HL-60 (cell line): ENCODE measurements around the gene SLC16A12.

Source experiments
- DNase-seq, 2 experiments: peaks; one replicate each; pipeline ENCODE4 v3.0.0-alpha.2; 2010 to 2020; ENCODE audit warnings: low read depth in 1 of 2, low spot score in 1 of 2
- H3K27ac ChIP-seq: fragments of 250-450 bp; sonication (Bioruptor Pico); replicated peaks from 2 replicates; pipeline ENCODE4 v1.5.1; 2020; ENCODE audit warnings: mild to moderate bottlenecking, moderate library complexity
- H3K27me3 ChIP-seq: fragments of 250-450 bp; sonication (Bioruptor Pico); 2 replicates; pipeline ENCODE4 v1.5.1; 2021; ENCODE audit warnings: mild to moderate bottlenecking, moderate library complexity; ENCODE audit not compliant: insufficient read depth, poor library complexity, severe bottlenecking
- H3K4me3 ChIP-seq: replicated peaks from 2 replicates; pipeline ENCODE4 v1.5.1; 2011; ENCODE audit warnings: mild to moderate bottlenecking, control low read depth, low read length; ENCODE audit not compliant: insufficient read depth
- CTCF ChIP-seq: IDR thresholded peaks from one replicate; pipeline ENCODE4 v1.5.1; 2011; ENCODE audit warnings: low read length, control low read depth, inconsistent platforms; ENCODE audit not compliant: insufficient read depth
- GABPA ChIP-seq: IDR thresholded peaks from 2 replicates; pipeline ENCODE4 v1.6.1; 2012; ENCODE audit warnings: low read depth
- POLR2AphosphoS5 ChIP-seq: IDR thresholded peaks from 2 replicates; pipeline ENCODE4 v1.6.1; 2012; ENCODE audit warnings: low read depth
- SPI1 ChIP-seq: IDR thresholded peaks from 2 replicates; pipeline ENCODE4 v1.6.1; 2012; ENCODE audit warnings: low read depth, mild to moderate bottlenecking, borderline replicate concordance
- TF ChIP-seq, protein P1 (sequence below): IDR thresholded peaks from 2 replicates; pipeline ENCODE4 v1.6.1; 2012; ENCODE audit warnings: low read depth; ENCODE audit not compliant: insufficient replicate concordance

Gene SLC16A12

GRCh38 chr10:89556600-89556999 is 21.2 kb upstream of the SLC16A12 start:
- TF ChIP-seq CTCF (no peak), POLR2AphosphoS5 (no peak), SPI1 (no peak), GABPA (no peak)
- TF ChIP-seq, protein P1, sequence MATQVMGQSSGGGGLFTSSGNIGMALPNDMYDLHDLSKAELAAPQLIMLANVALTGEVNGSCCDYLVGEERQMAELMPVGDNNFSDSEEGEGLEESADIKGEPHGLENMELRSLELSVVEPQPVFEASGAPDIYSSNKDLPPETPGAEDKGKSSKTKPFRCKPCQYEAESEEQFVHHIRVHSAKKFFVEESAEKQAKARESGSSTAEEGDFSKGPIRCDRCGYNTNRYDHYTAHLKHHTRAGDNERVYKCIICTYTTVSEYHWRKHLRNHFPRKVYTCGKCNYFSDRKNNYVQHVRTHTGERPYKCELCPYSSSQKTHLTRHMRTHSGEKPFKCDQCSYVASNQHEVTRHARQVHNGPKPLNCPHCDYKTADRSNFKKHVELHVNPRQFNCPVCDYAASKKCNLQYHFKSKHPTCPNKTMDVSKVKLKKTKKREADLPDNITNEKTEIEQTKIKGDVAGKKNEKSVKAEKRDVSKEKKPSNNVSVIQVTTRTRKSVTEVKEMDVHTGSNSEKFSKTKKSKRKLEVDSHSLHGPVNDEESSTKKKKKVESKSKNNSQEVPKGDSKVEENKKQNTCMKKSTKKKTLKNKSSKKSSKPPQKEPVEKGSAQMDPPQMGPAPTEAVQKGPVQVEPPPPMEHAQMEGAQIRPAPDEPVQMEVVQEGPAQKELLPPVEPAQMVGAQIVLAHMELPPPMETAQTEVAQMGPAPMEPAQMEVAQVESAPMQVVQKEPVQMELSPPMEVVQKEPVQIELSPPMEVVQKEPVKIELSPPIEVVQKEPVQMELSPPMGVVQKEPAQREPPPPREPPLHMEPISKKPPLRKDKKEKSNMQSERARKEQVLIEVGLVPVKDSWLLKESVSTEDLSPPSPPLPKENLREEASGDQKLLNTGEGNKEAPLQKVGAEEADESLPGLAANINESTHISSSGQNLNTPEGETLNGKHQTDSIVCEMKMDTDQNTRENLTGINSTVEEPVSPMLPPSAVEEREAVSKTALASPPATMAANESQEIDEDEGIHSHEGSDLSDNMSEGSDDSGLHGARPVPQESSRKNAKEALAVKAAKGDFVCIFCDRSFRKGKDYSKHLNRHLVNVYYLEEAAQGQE, result no peak

DNA sequence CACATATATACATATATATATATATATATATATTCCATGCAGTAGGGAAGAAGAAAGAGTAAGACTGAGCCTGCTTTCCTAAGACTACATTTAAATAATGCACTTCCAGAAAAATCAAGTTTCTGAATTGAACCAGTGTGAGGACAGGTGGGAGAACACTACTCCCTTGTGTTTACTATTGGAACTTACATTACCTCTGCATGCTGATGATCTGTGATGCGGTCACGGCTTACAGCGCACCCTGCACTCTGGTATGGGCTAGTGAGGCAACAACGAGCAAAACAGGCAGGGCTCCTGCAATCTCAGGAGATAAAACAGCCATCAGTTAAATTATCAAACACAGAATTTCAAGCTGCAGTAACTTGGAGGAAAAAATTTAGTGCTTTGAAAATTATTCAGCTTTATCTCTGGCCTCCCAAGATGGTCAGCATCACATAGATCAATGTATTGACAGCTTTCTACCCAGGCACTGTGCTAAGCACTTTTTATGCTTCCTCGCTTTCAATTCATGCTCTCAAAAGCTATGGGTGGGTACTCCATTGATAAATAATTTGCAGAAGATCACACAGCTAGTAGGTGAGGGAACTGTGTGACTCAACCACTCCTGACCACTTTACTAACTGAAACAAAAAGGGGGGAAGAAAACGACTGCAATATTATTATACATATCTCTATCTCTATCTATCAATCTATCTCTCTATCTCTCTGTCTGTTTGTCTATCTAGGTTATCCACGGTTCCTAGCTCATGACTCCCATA is 20.5 kb upstream of the SLC16A12 start:
- no peaks in the 10 kb centered on the region for H3K27me3 ChIP-seq
- DNase-seq, result no peak
- H3K27ac ChIP-seq, result no peak overlapping the region
- TF ChIP-seq GABPA, result no peak
- TF ChIP-seq POLR2AphosphoS5, result no peak
- TF ChIP-seq CTCF, result no peak
- TF ChIP-seq, protein P1, result no peak
- no peak for TF ChIP-seq SPI1
- no peak overlapping the region for H3K4me3 ChIP-seq

More at GRCh38 chr10:89556600-89556999, 21.2 kb upstream of the SLC16A12 start:
- no peak overlapping the region for H3K4me3 ChIP-seq
- no peaks in the 10 kb centered on the region for H3K27me3 ChIP-seq
- H3K27ac ChIP-seq, result no peak overlapping the region
- no peak for DNase-seq

DNA sequence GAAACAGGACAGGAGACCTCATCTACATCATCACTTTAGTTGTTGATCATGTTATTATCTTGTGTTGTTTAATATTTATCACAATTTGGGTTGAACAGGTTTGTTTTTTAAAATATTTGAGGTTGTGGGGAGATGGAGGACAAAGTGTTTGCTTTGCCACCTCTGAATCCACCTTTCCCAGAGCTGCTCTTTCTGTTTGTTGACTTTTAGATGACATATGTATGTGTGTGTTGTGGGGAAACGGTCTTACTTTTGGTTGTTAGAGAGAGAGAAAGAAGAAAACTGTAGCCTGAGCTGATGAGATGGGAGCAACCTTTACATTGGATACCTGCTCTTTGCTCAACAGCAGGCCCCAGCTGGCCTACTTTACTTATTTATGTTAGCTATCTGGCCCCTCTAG is 19.0 kb upstream of the SLC16A12 start:
- no peak overlapping the region for H3K4me3 ChIP-seq
- no peaks in the 10 kb centered on the region for H3K27me3 ChIP-seq
- no peak overlapping the region for H3K27ac ChIP-seq
- TF ChIP-seq CTCF, result no peak
- DNase-seq, result no peak
